ENCODE results near the gene TMEM120B. TPM values are rescaled to one million over a fixed set of nuclear protein-coding genes. Genes with fewer than 3 reads are reported as not detected.

The TMEM120B gene
- total RNA-seq, 2 experiments from 2014 or later, result 12.4 to 21.5 TPM

GRCh38 chr12:121717041-121717699, 4.6 kb downstream of the TMEM120B start:
- H3K9me2 ChIP-seq (ENCODE audit: insufficient read depth, low read length), result no peaks in the 10 kb centered on the region
- no peak overlapping the region for H3K4me3 ChIP-seq (ENCODE audit: low read depth, low read length, poor library complexity, severe bottlenecking)
- ChIA-PET CTCF (ENCODE audit: unreplicated experiment) (no interaction called here), POLR2A (interaction anchor here (0.6 kb wide), 1 partner anchor 657 kb away, joined by 6 read pairs; no protein-coding TSS in a partner anchor)
- H3K27ac ChIP-seq (ENCODE audit: low read depth, low read length, poor library complexity, severe bottlenecking), result no peak overlapping the region
- TF ChIP-seq EZH2phosphoT487 (IDR thresholded peaks at IDR 0.05; ENCODE audit: borderline replicate concordance, low read depth, low read length), result no peak
- TF ChIP-seq CTCF (conservative IDR thresholded peaks at IDR 0.05; ENCODE audit: low read length), result no peak
- intact Hi-C loops (cut with micrococcal nuclease; ENCODE audit: unreplicated experiment), result no loop called here
- no peak overlapping the region for H2AFZ ChIP-seq (ENCODE audit: low read length)
- H3K4me2 ChIP-seq (ENCODE audit: low read length), result no peak overlapping the region
- H3K36me3 ChIP-seq (ENCODE audit: insufficient read depth, low read length), result peaks cover 8% of the 10 kb centered on the region; the same call in 1 of the 2 replicates
- H3K9me3 ChIP-seq (ENCODE audit: low read length), result no peaks in the 10 kb centered on the region
- no peak for DNase-seq (ENCODE audit: low spot score)
- no peaks in the 10 kb centered on the region; the same call in 1 of the 2 replicates for H4K20me1 ChIP-seq (ENCODE audit: insufficient read depth, low read length)
- peaks cover 10% of the 10 kb centered on the region for H3K4me1 ChIP-seq (ENCODE audit: insufficient read depth, low read length, poor library complexity, severe bottlenecking)
- BruUV-seq (replicated peaks), result TSS peak; percentile 40
- H3K79me2 ChIP-seq (ENCODE audit: insufficient read depth, low read depth, low read length), result peaks cover 15% of the 10 kb centered on the region; the same call in 1 of the 2 replicates

GRCh38 chr12:121718653-121719239, 6.2 kb downstream of the TMEM120B start:
- peaks cover 5% of the 10 kb centered on the region; the same call in 1 of the 2 replicates for H3K79me2 ChIP-seq (ENCODE audit: insufficient read depth, low read depth, low read length)
- intact Hi-C loops (cut with micrococcal nuclease; ENCODE audit: unreplicated experiment), result no loop called here

More at GRCh38 chr12:121718653-121719239, 6.2 kb downstream of the TMEM120B start:
- TF ChIP-seq CTCF (conservative IDR thresholded peaks at IDR 0.05; ENCODE audit: low read length) (no peak), EZH2phosphoT487 (IDR thresholded peaks at IDR 0.05; ENCODE audit: borderline replicate concordance, low read depth, low read length) (no peak)
- Histone ChIP-seq H2AFZ (ENCODE audit: low read length) (no peak overlapping the region), H4K20me1 (ENCODE audit: insufficient read depth, low read length) (no peaks in the 10 kb centered on the region; the same call in 1 of the 2 replicates), H3K4me1 (ENCODE audit: insufficient read depth, low read length, poor library complexity, severe bottlenecking) (peaks cover 5% of the 10 kb centered on the region), H3K9me3 (ENCODE audit: low read length) (no peaks in the 10 kb centered on the region), H3K36me3 (ENCODE audit: insufficient read depth, low read length) (peaks cover 8% of the 10 kb centered on the region), H3K27ac (ENCODE audit: low read depth, low read length, poor library complexity, severe bottlenecking) (no peak overlapping the region), H3K4me3 (ENCODE audit: low read depth, low read length, poor library complexity, severe bottlenecking) (no peak overlapping the region), H3K4me2 (ENCODE audit: low read length) (no peak overlapping the region), H3K9me2 (ENCODE audit: insufficient read depth, low read length) (no peaks in the 10 kb centered on the region)
- CTCF ChIA-PET (ENCODE audit: unreplicated experiment), result no interaction called here
- DNase-seq (ENCODE audit: low spot score), result peak; percentile 45
- no TSS peak for BruUV-seq (replicated peaks)
- POLR2A ChIA-PET, result interaction anchor here (0.6 kb wide), 1 partner anchor 46 kb away, joined by 3 read pairs; no protein-coding TSS in a partner anchor

Measured in OCI-LY7 (cell line).